GM12878 (cell line): ENCODE measurements around the gene ACTR1A. TPM values are rescaled to one million over a fixed set of nuclear protein-coding genes. Genes with fewer than 3 reads are reported as not detected.

Experiments
- ATAC-seq: fragments of 200-7000 bp; cut with Tn5 transposase; 3 replicates; pipeline ENCODE4 v1.9.1; 2020; ENCODE audit warnings: mild to moderate bottlenecking, moderate library complexity
- BruUV-seq: library from RNA; stranded (reverse); fragments of 400-500 nt; replicated peaks from 2 replicates; lab custom pipeline; 2021; lab: Mats Ljungman, UMichigan
- CTCF ChIA-PET: fragments of 300-600 bp; sonication (Branson Sonifier 250); formaldehyde crosslinking; extraction: SDS; loops from one replicate; lab custom pipeline; 2021; ENCODE audit warnings: inconsistent platforms; lab: Yijun Ruan, JAX
- POLR2A ChIA-PET: fragments of 350-600 bp; formaldehyde crosslinking; extraction: SDS; loops from one replicate; lab custom pipeline; 2021; ENCODE audit warnings: inconsistent platforms; lab: Charles Lee
- RAD21 ChIA-PET: fragments of 300-600 bp; sonication (Branson Sonifier 250); formaldehyde crosslinking; loops from one replicate; lab custom pipeline; 2023; ENCODE audit warnings: antibody characterized with exemption; ENCODE audit not compliant: unreplicated experiment; lab: Charles Lee
- SMC1A ChIA-PET: fragments of 300-600 bp; sonication (Branson Sonifier 250); formaldehyde crosslinking; loops from one replicate; lab custom pipeline; 2023; ENCODE audit not compliant: unreplicated experiment, uncharacterized antibody; lab: Charles Lee
- DNase-seq: peaks from one replicate; pipeline ENCODE4 v3.0.0-alpha.2; 2011; ENCODE audit warnings: low read depth, low spot score
- FAIRE-seq: peaks from 3 replicates; lab custom pipeline; 2011; peaks lifted over from hg19 to GRCh38; lab: Jason Lieb, UNC
- H2AFZ ChIP-seq: 2 replicates; pipeline ENCODE4 v1.6.0; 2011; ENCODE audit warnings: low read depth, low read length, control low read depth; ENCODE audit not compliant: control insufficient read depth
- H3K27ac ChIP-seq: 2 replicates; pipeline ENCODE4 v1.5.1; 2011; ENCODE audit warnings: control low read depth; ENCODE audit not compliant: control insufficient read depth, insufficient read depth
- H3K27me3 ChIP-seq, 2 experiments: replicated peaks in 1 of 2; 2 replicates each; pipeline versions ENCODE4 v1.6.0 to v1.6.1; 2011; ENCODE audit warnings: low read length in 1 of 2; ENCODE audit not compliant: control insufficient read depth in 2 of 2, insufficient read depth in 2 of 2
- H3K36me3 ChIP-seq, 2 experiments: 2 replicates each; pipeline ENCODE4 v1.5.1; 2011; ENCODE audit warnings: low read length in 1 of 2; ENCODE audit not compliant: control insufficient read depth in 2 of 2, insufficient read depth in 2 of 2
- H3K4me1 ChIP-seq: 2 replicates; pipeline ENCODE4 v1.6.1; 2011; ENCODE audit warnings: mild to moderate bottlenecking, low read length, moderate library complexity, mixed read lengths; ENCODE audit not compliant: control insufficient read depth, insufficient read depth
- H3K4me2 ChIP-seq: 2 replicates; pipeline ENCODE4 v1.6.0; 2011; ENCODE audit warnings: control low read depth; ENCODE audit not compliant: control insufficient read depth, insufficient read depth
- H3K4me3 ChIP-seq: fragments of 200-600 bp; sonication (generic); 2 replicates; pipeline ENCODE4 v1.5.1; 2016
- H3K79me2 ChIP-seq: 2 replicates; pipeline ENCODE4 v1.6.0; 2011; ENCODE audit warnings: low read length; ENCODE audit not compliant: control insufficient read depth, insufficient read depth
- H3K9ac ChIP-seq: 2 replicates; pipeline ENCODE4 v1.8.0; 2011; ENCODE audit warnings: low read length, control low read depth, mixed read lengths; ENCODE audit not compliant: control insufficient read depth, insufficient read depth
- H3K9me3 ChIP-seq: replicated peaks from 3 replicates; pipeline ENCODE4 v1.5.1; 2011; ENCODE audit warnings: mild to moderate bottlenecking, low read length; ENCODE audit not compliant: control insufficient read depth, insufficient read depth
- H4K20me1 ChIP-seq: 2 replicates; pipeline ENCODE4 v1.6.0; 2011; ENCODE audit not compliant: control insufficient read depth, insufficient read depth
- ATF7 ChIP-seq: fragments of 450-650 bp; IDR thresholded peaks from 2 replicates; pipeline ENCODE4 v1.6.1; 2016; ENCODE audit warnings: low read depth, mild to moderate bottlenecking
- BCL11A ChIP-seq: IDR thresholded peaks from 2 replicates; pipeline ENCODE4 v1.6.1; 2011; ENCODE audit warnings: low read depth, low read length
- BHLHE40 ChIP-seq, 2 experiments: fragments of 450-650 bp in 1 of 2; IDR thresholded peaks; 2 replicates each; pipeline ENCODE4 v1.6.1; 2011 to 2017; ENCODE audit warnings: low read depth in 2 of 2, borderline replicate concordance in 1 of 2, improper control_type of control experiment in 1 of 2, low read length in 1 of 2, mild to moderate bottlenecking in 1 of 2
- BRCA1 ChIP-seq: IDR thresholded peaks from 2 replicates; pipeline ENCODE4 v1.6.1; 2011; ENCODE audit warnings: low read depth, low read length, improper control_type of control experiment
- EGR1 ChIP-seq, 2 experiments: IDR thresholded peaks; 1 replicate in 1 of 2; 2 replicates in 1 of 2; pipeline ENCODE4 v1.6.1; 2011 to 2012; ENCODE audit warnings: low read depth in 2 of 2, low read length in 2 of 2, borderline replicate concordance in 1 of 2, mild to moderate bottlenecking in 1 of 2, moderate library complexity in 1 of 2
- MEF2A ChIP-seq: IDR thresholded peaks from 2 replicates; pipeline ENCODE4 v1.6.1; 2011; ENCODE audit warnings: low read depth, mild to moderate bottlenecking, low read length, moderate library complexity; ENCODE audit not compliant: insufficient read depth
- SMC3 ChIP-seq: IDR thresholded peaks from 2 replicates; pipeline ENCODE4 v1.6.1; 2011; ENCODE audit warnings: low read length, improper control_type of control experiment, borderline replicate concordance
- STAT1 ChIP-seq: fragments of 450-650 bp; conservative IDR thresholded peaks from 2 replicates; pipeline ENCODE4 v1.6.1; 2014; ENCODE audit warnings: antibody characterized with exemption, mild to moderate bottlenecking
- TAF1 ChIP-seq: IDR thresholded peaks from 2 replicates; pipeline ENCODE4 v1.6.1; 2011; ENCODE audit warnings: mild to moderate bottlenecking, low read depth, low read length, borderline replicate concordance
- WGBS: methylation state at CpG from one replicate; pipeline ENCODE4 v1.1.6; 2016; ENCODE audit warnings: low lambda C conversion rate; ENCODE audit not compliant: insufficient replicate concordance, insufficient coverage; ENCODE audit errors: missing lambda C conversion rate; 5-methylcytosine and 5-hydroxymethylcytosine counted together
- in situ Hi-C: fragments of 300-500 bp; cut with MboI; formaldehyde crosslinking; loops from 9 replicates; pipeline ENCODE4 v1.14.3; 2018; ENCODE audit warnings: mixed read lengths
- intact Hi-C: fragments of 100-400 bp; cut with micrococcal nuclease; formaldehyde crosslinking; loops from one replicate; pipeline ENCODE4 v1.14.2; 2022; ENCODE audit not compliant: unreplicated experiment
- polyA plus RNA-seq, 11 experiments: library from polyadenylated mRNA; depleted of rRNA in 4 of 11; unstranded in 6 of 11; stranded (reverse) in 5 of 11; fragments of >200 nt; fragmentation: Nextera tagmentation in 4 of 11; fragmentation: Illumina TruSeq in 1 of 11; extraction: Ambion mirVana in 4 of 11; extraction: Trizol in 1 of 11; gene quantifications; 1 replicate in 1 of 11; 2 replicates in 10 of 11; pipeline versions ENCODE4 v1.2.1 to v1.2.3, GENCODE V29; 2011 to 2016; ENCODE audit warnings: inconsistent platforms in 2 of 11, missing spikeins in 2 of 11, low read depth in 1 of 11
- total RNA-seq, 4 experiments: library from RNA; depleted of rRNA in 3 of 4; stranded (reverse); fragments of >200 nt in 3 of 4; fragmentation: Illumina TruSeq in 1 of 4; extraction: Trizol in 1 of 4; gene quantifications; 2 replicates each; pipeline versions ENCODE4 v1.2.1 to v1.2.3, GENCODE V29; 2013 to 2021
- TF ChIP-seq, protein P1 (sequence below): fragments of 450-650 bp; formaldehyde crosslinking; IDR thresholded peaks from 2 replicates; pipeline ENCODE4 v1.4.0; 2020; ENCODE audit warnings: mild to moderate bottlenecking, moderate library complexity
- TF ChIP-seq, protein P2 (sequence below): IDR thresholded peaks from 2 replicates; pipeline ENCODE4 v1.6.1; 2012; ENCODE audit warnings: low read depth, low read length, improper control_type of control experiment
- TF ChIP-seq, protein P3 (sequence below): fragments of 450-650 bp; IDR thresholded peaks from 2 replicates; pipeline ENCODE4 v1.6.1; 2018; ENCODE audit warnings: borderline replicate concordance, mild to moderate bottlenecking; ENCODE audit not compliant: partially characterized antibody
- TF ChIP-seq, protein P4 (sequence below): fragments of 150-350 bp; IDR thresholded peaks from 2 replicates; pipeline ENCODE4 v1.6.1; 2014; ENCODE audit warnings: mild to moderate bottlenecking, low read depth, low read length

ACTR1A gene
- total and polyA plus RNA-seq, 10 of the 15 experiments (the other 5 are each of a cell fraction or from before 2014, with no cell fraction given), result 43.0 to 110 (median 78.9) TPM

DNA sequence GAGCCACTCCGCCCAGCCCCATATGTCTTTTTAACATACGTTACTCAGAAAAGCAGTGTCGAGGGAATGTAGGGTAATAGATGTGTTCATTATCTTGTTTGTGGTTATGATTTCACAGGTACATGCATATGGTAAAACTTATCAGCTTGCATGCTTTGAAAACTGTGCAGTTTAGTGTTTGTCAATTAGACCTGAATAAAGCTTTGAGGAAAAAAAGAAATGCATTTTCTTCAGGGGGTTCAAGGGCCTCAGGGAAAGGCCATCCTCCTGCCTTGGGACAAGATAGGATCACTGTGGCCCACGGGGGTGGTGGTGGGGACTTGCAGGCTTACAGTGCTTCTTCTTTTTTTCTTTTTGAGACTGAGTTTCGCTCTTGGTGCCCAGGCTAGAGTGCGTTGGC, 35.2 kb downstream of the ACTR1A start (continued):
- TF ChIP-seq, protein P1, sequence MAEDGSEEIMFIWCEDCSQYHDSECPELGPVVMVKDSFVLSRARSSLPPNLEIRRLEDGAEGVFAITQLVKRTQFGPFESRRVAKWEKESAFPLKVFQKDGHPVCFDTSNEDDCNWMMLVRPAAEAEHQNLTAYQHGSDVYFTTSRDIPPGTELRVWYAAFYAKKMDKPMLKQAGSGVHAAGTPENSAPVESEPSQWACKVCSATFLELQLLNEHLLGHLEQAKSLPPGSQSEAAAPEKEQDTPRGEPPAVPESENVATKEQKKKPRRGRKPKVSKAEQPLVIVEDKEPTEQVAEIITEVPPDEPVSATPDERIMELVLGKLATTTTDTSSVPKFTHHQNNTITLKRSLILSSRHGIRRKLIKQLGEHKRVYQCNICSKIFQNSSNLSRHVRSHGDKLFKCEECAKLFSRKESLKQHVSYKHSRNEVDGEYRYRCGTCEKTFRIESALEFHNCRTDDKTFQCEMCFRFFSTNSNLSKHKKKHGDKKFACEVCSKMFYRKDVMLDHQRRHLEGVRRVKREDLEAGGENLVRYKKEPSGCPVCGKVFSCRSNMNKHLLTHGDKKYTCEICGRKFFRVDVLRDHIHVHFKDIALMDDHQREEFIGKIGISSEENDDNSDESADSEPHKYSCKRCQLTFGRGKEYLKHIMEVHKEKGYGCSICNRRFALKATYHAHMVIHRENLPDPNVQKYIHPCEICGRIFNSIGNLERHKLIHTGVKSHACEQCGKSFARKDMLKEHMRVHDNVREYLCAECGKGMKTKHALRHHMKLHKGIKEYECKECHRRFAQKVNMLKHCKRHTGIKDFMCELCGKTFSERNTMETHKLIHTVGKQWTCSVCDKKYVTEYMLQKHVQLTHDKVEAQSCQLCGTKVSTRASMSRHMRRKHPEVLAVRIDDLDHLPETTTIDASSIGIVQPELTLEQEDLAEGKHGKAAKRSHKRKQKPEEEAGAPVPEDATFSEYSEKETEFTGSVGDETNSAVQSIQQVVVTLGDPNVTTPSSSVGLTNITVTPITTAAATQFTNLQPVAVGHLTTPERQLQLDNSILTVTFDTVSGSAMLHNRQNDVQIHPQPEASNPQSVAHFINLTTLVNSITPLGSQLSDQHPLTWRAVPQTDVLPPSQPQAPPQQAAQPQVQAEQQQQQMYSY (CRISPR knock-in tag), result no peak
- TF ChIP-seq, protein P2, sequence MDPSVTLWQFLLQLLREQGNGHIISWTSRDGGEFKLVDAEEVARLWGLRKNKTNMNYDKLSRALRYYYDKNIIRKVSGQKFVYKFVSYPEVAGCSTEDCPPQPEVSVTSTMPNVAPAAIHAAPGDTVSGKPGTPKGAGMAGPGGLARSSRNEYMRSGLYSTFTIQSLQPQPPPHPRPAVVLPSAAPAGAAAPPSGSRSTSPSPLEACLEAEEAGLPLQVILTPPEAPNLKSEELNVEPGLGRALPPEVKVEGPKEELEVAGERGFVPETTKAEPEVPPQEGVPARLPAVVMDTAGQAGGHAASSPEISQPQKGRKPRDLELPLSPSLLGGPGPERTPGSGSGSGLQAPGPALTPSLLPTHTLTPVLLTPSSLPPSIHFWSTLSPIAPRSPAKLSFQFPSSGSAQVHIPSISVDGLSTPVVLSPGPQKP, result no peak
- TF ChIP-seq, protein P3, sequence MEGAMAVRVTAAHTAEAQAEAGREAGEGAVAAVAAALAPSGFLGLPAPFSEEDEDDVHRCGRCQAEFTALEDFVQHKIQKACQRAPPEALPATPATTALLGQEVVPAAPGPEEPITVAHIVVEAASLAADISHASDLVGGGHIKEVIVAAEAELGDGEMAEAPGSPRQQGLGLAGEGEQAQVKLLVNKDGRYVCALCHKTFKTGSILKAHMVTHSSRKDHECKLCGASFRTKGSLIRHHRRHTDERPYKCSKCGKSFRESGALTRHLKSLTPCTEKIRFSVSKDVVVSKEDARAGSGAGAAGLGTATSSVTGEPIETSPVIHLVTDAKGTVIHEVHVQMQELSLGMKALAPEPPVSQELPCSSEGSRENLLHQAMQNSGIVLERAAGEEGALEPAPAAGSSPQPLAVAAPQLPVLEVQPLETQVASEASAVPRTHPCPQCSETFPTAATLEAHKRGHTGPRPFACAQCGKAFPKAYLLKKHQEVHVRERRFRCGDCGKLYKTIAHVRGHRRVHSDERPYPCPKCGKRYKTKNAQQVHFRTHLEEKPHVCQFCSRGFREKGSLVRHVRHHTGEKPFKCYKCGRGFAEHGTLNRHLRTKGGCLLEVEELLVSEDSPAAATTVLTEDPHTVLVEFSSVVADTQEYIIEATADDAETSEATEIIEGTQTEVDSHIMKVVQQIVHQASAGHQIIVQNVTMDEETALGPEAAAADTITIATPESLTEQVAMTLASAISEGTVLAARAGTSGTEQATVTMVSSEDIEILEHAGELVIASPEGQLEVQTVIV, result no peak
- TF ChIP-seq, all 136 proteins: peak for 0

DNA sequence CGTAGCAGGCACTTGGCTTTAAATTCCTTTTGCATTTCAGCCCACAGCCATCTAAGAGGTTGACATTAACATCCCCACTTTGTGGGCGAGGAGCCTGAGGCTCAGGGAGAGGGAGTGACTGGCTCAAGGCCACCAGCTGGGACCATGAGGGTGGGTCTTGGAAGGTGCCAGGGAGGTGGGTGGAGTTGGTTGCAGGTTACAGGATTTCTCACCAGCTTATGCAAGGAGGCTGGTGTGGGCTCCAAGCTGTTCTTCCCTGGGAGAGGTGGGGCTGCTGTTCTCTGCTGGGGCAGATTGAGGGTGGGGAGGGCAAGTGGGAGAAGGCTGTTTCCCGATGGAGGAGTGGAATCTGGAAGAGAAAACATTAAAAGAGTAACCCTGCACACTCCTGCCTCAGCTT, 37.0 kb downstream of the ACTR1A start:
- Histone ChIP-seq H2AFZ (no peak overlapping the region), H4K20me1 (no peaks in the 10 kb centered on the region), H3K79me2 (no peaks in the 10 kb centered on the region), H3K27me3 (no peaks in the 10 kb centered on the region), H3K9me3 (no peaks in the 10 kb centered on the region), H3K36me3 (no peaks in the 10 kb centered on the region), H3K4me1 (peaks cover 16% of the 10 kb centered on the region), H3K9ac (no peak overlapping the region), H3K4me2 (no peak overlapping the region), H3K4me3 (no peak overlapping the region), H3K27ac (no peak overlapping the region)
- ChIA-PET SMC1A (no interaction called here), CTCF (interaction anchor here (1.4 kb wide), 1 partner anchor 235 kb away, joined by 3 read pairs; no protein-coding TSS in a partner anchor), RAD21 (no interaction called here), POLR2A (interaction anchor here (0.7 kb wide), 1 partner anchor 11 kb away, joined by 4 read pairs; no protein-coding TSS in a partner anchor)
- no TSS peak for BruUV-seq
- no peak for TF ChIP-seq SMC3
- TF ChIP-seq BHLHE40 (IDR thresholded peaks at IDR 0.05; ENCODE audit: borderline replicate concordance in 1 of 2, low read depth in 2 of 2, low read length in 1 of 2), result no peak
- TF ChIP-seq BCL11A, result no peak
- TF ChIP-seq EGR1 (IDR thresholded peaks at IDR 0.05; ENCODE audit: borderline replicate concordance in 1 of 2, low read depth in 2 of 2, low read length in 2 of 2), result no peak
- TF ChIP-seq TAF1, result no peak
- TF ChIP-seq, protein P4, sequence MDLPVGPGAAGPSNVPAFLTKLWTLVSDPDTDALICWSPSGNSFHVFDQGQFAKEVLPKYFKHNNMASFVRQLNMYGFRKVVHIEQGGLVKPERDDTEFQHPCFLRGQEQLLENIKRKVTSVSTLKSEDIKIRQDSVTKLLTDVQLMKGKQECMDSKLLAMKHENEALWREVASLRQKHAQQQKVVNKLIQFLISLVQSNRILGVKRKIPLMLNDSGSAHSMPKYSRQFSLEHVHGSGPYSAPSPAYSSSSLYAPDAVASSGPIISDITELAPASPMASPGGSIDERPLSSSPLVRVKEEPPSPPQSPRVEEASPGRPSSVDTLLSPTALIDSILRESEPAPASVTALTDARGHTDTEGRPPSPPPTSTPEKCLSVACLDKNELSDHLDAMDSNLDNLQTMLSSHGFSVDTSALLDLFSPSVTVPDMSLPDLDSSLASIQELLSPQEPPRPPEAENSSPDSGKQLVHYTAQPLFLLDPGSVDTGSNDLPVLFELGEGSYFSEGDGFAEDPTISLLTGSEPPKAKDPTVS, result no peak
- no peak for TF ChIP-seq STAT1
- TF ChIP-seq MEF2A, result no peak
- no peak for TF ChIP-seq ATF7
- no peak for TF ChIP-seq BRCA1
- in situ Hi-C loops (no loop called here), intact Hi-C loops (no loop called here)
- ATAC-seq, result no peak
- no peak for FAIRE-seq
- no peak for DNase-seq
- 63% methylated on average over 3 of the region's 3 CpGs for WGBS
